Fibroblast of peridontal ligament (primary cell): ENCODE measurements around the gene NFIC.
A peak's percentile ranks its signal among the peaks of the same experiment; 100 is the strongest.
"Not testable (repeated sequence)": the region's sequence is repeated elsewhere in the genome, so short reads cannot be mapped to it uniquely, and the experiment has no call there.

Source experiments
- DNase-seq: peaks from one replicate; pipeline ENCODE4 v3.0.0-alpha.2; 2010; ENCODE audit errors: extremely low read depth

The NFIC gene

GRCh38 chr19:3365836-3366752 is at the start of gene NFIC:
TSS of gene NFIC (plus strand) at chr19:3366583. CDS start at chr19:3366637, 54 bp downstream.
- DNase-seq, result peak; percentile 78

GRCh38 chr19:3316659-3317207 is 49.6 kb upstream of the NFIC start:
- DNase-seq, result no peak

DNA sequence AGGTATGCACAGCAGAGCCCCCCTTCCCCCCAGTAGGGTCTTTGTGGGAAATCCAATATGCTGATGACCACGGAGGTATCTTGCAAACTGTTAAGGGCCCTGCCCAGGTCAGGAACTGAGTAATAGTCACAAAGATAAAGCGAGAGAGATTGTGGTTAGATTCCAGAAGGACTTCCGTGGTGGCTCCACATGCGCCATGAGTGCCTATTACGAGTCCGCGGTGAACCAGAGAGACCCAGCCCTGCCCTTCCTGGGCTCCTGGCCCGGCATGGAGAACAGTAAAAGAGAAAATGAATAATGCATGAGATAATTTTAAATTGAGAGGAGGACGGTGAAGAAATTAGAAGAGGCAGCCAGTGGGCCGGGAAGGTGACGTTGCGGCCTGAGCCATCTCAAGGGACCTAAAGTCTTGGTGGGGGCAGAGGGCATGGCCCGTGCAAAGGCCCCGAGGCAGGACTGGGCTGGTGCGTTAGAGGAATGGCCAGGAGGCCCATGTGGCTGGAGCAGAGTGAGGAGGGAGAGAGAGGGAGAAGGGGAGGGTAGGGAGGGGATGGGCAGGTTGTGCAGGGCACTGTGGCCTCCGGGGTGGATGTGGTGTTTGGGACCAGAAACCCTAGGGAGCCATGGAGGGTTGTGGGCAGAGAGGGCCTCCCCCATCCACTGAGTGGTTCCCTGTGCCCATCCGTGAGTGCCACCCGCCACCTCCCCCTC is 46.6 kb upstream of the NFIC start:
- DNase-seq, result peak; percentile 79

DNA sequence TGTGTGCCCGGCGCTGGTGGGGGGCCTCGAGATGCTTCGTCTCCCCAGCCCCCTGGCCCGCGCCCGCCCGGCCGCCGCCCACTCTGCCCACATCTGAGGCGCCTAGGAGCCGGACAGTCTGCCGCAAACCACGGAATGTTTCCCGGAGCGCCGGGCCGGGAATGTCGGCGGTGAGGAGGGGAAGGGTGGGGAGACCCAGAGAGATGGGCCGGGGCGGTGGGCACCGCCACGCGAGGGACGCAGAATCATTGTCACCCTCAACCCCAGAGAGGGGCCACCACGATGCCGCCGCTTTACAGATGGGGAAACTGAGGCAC is 46.1 kb upstream of the NFIC start:
- DNase-seq, result no peak

GRCh38 chr19:3320853-3321252 is 45.5 kb upstream of the NFIC start:
- DNase-seq, result no peak

DNA sequence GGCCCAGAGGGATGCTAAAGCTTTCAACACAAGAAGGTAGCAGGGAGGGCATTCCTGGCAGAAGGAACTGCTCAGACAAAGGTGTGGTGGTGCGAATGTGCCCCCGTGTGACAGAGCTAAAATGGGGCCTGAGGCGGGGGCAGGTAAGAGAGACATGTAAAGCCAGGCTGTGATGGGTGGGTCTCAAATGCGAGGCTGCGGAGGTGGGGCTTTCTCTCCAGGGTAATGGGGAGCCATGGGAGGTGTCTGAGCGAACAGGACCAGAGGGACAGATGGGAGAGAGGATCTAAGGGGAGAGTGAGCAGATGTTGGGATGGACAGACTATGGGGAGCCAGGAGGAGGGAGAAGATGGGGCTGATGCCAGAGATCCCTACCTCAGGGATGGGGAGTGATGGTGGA is 44.7 kb upstream of the NFIC start:
- no peak for DNase-seq

DNA sequence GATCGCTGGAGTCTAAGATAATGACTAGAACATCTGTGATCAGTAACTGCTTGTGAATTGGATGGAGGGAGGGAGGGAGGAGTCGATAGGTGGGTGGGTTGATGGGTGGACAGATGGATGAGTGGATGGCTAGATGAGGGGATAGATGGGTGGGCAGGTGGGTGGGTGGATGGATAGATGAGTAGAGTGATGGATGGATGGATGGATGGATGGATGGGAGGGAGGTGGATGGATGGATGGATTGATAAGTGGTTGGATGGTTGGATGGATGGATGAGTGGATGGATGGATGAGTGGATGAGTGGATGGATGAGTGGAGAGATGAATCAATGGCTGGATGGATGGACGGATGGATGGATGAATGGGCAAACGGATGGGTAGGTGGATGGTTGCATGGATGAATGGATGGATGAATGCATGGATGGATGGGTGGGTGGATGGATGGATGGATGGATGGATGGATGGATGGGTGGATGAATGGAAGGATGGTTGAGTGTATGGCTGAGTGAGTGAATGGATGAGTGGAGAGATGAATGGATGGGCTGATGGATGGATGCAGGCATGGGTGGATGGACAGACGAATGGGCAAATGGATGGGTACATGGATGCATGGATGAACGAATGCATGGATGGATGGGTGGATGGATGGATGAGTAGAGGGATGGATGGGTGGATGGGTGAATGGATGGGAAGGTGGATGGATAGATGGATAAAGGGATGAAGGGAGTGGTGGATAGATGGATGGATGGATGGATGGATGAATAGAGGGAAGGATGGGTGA is 44.0 kb upstream of the NFIC start:
- no peak for DNase-seq

DNA sequence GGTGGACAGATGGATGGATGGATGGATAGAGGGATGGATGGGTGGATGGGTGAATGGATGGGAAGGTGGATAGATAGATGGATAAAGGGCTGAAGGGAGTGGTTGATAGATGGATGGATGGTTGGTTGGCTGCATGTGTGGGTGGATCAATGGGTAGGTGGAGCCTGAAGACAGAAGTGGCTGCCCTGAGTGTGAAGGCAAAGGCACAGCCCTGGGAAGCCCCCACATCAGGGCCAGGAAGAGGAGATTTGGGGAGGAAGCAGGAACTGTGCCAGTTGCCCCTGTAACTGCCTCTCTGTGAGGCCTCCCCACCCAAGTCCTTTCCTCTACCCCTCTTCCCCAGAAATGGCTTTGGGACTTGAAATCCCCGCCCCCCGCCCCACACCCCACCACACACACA is 43.4 kb upstream of the NFIC start:
- no peak for DNase-seq

- DNase-seq, result no peak
Observed at GRCh38 chr19:3323658-3324057, 42.7 kb upstream of the NFIC start.

GRCh38 chr19:3324405-3324856 is 42.0 kb upstream of the NFIC start:
- DNase-seq, result no peak

GRCh38 chr19:3325451-3325850 is 40.9 kb upstream of the NFIC start:
- no peak for DNase-seq

- DNase-seq, result no peak
Observed at GRCh38 chr19:3328743-3329142, 37.6 kb upstream of the NFIC start.

DNA sequence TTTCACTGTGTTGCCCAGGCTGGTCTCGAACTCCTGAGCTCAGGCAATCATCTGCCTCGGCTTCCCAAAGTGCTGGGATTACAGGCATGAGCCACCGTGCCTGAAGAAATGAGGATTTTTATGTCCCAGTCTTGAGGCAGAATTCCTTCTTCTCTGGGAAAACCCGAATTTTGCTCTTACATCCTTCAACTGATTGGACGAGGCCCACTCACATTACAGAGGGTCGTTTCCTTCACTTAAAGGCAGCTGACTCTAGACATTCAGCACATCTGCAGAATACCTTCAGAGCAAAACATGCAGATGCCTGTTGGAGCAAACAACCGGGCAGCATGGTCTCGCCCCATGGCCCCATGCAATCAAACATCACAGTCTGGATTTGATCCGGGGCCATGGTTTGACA is 36.3 kb upstream of the NFIC start:
- no peak for DNase-seq

GRCh38 chr19:3332232-3332631 is 34.2 kb upstream of the NFIC start:
- DNase-seq, result not testable (repeated sequence)

DNA sequence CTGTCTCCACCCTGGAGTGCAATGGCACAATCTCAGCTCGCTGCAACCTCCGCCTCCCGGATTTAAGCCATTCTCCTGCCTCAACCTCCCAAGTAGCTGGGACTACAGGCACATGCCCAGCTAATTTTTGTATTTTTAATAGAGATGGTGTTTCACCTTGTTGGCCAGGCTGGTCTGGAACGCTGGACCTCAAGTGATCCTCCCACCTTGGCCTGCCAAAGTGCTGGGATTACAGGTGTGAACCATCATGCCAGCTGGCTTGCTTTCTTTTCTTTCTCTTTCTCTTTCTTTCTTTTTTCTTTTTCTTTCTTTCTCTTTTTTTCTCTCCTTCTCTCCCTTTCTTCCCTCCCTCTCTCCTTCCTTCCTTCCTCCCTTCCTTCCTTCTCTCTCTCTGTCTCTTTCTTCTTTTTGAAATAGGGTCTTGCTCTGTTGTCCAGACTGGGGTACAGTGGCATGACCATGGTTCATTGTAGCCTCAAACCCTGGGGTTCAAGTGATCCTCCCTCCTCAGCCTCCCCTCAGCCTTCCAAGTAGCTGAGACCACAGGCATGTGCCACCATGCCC is 33.3 kb upstream of the NFIC start:
- no peak for DNase-seq

- DNase-seq, result no peak
Observed at GRCh38 chr19:3333662-3334061, 32.7 kb upstream of the NFIC start.

DNA sequence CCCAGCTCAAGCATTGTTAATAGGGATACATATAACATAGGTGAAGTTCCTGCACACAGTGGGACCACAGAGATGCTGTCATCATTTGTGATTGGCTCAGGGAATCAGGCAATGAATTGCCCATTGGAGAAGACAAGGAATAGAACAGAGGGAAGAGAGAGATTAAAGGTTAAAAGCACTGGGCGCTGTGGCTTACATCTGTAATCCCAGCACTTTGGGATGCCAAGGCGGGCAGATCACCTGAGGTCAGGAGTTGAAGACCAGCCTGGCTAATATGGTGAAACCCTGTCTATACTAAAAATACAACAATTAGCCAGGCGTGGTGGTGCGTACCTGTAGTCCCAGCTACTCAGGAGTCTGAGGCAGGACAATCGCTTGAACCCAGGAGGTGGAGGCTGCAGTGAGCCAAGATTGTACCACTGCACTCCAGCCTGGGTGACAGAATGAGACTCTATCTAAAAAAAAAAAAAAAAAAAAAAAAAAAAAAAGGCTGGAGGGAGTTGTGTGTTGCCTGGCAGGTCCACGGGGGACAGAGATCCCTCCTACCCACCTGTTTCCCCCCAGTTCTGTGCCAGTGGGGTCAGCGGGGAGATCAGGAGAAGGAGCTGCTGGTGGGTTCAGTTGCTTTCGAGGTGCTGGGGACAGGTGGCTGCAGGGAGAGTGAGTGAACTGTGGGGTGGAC is 31.5 kb upstream of the NFIC start:
- DNase-seq, result not testable (repeated sequence)

DNA sequence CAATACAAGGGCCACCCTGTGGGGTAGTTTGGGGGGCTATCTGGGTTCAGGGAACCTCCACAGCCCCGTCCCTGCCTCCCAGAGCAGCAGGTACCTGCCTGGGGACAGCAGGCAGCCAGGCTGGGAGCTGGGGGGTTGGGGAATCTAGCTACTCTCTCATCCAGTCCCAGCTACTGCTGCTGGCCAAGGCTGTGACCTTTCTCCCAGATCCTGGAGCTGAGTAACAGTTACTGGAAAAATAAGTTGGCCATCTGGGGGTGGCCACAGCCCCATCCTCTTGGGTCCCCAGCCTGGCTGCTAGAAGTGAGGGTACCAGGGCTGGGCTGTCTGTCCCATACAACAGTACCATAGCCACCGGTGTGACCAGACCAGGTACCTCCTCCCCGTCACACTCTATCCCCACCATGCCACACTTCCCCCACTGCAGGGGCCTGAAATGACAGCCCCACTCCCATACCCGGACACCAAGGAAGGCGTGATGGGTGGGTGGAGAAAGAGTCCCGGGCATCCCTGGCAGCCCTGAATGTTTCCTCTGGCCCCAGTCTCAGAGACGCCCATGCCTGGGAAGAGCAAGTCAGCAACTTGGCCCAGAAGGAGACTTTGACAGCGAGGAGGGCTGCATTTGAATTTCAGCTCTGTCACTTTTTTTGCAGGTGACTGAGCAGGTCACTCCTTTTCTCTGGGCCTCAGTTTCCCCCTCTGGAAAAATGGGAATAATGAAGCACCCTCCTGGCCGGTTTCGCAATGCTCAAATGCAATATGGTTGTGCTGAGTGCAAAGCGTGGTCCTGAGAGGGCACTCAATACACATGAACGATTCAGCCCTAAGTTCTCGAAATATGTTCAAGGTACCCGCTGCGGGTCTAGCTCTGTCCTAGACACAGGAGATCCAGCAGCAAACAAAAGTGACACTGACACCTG is 30.7 kb upstream of the NFIC start:
- peak; percentile 64 for DNase-seq

DNA sequence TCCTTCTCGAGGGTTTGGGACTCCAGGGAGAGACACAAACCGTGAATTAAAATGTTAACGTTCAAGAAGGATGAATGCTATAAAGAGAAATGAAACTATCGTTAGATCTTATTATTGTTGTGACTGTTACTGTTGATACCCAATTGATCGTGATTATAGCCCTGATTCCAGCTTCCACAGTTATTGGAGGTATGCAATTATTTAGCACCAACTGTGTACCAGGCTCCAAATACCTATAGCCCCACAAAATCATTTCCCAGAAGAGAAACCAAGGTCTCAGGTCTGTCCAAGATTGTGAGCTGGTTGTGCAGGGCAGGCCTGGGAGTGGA is 30.1 kb upstream of the NFIC start:
- no peak for DNase-seq
